Activated gamma-delta T cell treated with Interleukin-2 at 50 U/mL for 16 hours (primary cell): Measurements from ENCODE around the gene ACVR1C.
"Not testable (repeated sequence)": the region's sequence is repeated elsewhere in the genome, so short reads cannot be mapped to it uniquely, and the experiment has no call there.

ENCODE experiments used
- DNase-seq: peaks from one replicate; pipeline ENCODE4 v3.0.0-alpha.2; 2020

The ACVR1C gene

GRCh38 chr2:157572725-157573124 is 55.9 kb downstream of the ACVR1C start:
- no peak for DNase-seq

DNA sequence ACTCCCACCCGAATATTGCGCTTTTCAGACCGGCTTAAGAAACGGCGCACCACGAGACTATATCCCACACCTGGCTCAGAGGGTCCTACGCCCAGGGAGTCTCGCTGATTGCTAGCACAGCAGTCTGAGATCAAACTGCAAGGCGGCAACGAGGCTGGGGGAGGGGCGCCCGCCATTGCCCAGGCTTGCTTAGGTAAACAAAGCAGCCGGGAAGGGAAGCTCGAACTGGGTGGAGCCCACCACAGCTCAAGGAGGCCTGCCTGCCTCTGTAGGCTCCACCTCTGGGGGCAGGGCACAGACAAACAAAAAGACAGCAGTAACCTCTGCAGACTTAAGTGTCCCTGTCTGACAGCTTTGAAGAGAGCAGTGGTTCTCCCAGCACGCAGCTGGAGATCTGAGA is 62.0 kb downstream of the ACVR1C start:
- not testable (repeated sequence) for DNase-seq

- DNase-seq = not testable (repeated sequence)
Measured at GRCh38 chr2:157566113-157566512, 62.6 kb downstream of the ACVR1C start.

DNA sequence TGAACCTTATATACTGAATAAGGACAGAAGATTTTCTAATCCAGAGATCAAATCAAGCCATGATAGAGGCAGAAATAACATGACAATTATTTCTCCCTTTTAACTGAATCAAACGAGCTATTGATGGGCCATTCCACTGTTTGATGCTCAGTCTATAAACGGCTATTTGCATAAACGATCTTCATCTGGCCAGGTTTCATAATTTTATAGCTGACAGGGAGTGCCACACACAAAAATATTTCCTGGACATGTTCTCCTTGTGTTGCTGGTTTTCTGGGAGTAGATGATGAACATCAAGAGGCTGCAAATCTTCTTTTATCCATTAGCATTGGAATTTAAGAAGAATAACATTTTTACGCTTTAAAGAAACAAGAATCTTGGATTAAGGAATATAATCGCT is 63.1 kb downstream of the ACVR1C start:
- no peak for DNase-seq

GRCh38 chr2:157559890-157560289 is 68.8 kb downstream of the ACVR1C start:
- no peak for DNase-seq

- DNase-seq = no peak
Measured at GRCh38 chr2:157559461-157559860, 69.2 kb downstream of the ACVR1C start.

GRCh38 chr2:157559061-157559460 is 69.6 kb downstream of the ACVR1C start:
- DNase-seq = no peak

- no peak for DNase-seq
Measured at GRCh38 chr2:157557770-157558169, 70.9 kb downstream of the ACVR1C start.

DNA sequence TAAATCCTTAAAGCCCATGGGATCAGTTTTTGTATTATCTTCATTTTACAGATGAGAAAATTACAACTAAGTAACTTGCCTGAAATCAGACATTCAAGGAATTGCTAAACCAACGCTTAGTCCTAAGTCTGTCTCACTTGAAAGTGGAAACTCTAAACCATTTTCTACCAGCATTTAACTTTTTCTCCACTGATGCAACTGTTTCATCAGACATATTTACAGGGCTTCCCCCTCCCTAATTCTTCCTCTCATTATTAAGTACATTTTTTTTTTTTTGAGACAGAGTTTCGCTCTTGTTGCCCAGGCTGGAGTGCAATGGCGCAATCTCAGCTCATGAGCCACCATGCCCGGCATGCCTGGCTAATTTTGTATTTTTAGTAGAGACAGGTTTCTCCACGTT is 88.6 kb downstream of the ACVR1C start:
- DNase-seq = no peak

- no peak for DNase-seq
Measured at GRCh38 chr2:157538064-157538463, 90.6 kb downstream of the ACVR1C start.

DNA sequence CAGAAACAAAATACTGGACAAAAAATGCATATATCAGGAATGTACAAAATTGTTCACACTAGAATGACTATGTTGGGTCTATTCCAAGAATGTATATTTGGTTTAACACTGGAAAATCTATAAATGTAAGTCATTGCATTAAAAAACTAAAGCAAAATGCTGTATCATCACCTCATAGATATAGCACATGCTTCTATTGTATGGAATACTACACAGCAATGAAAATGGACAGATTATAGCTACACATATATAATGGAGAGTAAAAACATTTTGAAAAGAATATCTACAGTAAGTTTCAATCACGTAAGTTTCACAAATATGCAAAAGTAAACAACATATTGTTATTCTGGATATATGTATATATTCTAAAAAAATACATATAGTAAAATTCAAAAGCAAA is 91.8 kb downstream of the ACVR1C start:
- no peak for DNase-seq

GRCh38 chr2:157528963-157529751 is 99.5 kb downstream of the ACVR1C start:
- DNase-seq = no peak

GRCh38 chr2:157526070-157526469 is 102.6 kb downstream of the ACVR1C start:
- no peak for DNase-seq

- DNase-seq = no peak
Measured at GRCh38 chr2:157523270-157524247, 105.1 kb downstream of the ACVR1C start.

GRCh38 chr2:157514966-157515365 is 113.7 kb downstream of the ACVR1C start:
- DNase-seq = not testable (repeated sequence)

DNA sequence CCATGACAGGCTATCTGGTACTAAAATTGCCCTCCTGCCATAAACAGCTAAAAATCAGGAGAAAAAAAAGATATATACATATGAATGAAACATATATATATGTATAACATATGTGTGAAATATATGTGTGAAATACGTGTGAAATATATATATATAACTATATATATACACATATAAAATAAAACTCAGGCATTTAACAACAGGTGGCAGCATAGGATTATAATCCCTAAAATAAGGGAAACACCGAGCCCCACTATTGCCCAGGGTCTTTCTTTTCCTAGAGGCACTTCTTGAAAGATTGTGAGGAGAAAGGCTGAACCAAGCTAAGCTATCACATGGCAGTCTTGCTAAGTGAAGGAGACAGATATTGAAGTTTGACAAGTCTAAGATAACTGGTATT is 118.9 kb downstream of the ACVR1C start:
- no peak for DNase-seq

GRCh38 chr2:157508676-157509075 is 120.0 kb downstream of the ACVR1C start:
- no peak for DNase-seq

- DNase-seq = no peak
Measured at GRCh38 chr2:157506586-157506985, 122.1 kb downstream of the ACVR1C start.

DNA sequence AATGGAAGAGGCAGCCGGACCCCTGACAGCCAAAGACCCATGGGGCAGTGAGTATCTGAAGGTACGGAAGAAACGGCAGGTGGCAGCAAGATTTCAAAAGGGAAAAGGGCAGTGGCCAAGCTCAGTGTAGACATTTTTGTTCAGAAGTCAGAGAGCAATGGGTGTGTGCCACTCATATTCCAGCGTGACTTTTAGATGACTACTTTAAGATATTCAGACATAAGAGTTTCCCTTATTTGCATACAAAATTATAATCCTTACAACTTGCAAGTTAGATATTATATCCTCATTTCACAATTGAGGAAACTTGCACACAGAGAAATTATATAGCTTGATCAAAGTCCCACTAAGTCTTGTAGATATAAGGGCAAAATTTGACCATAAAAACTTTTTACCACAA is 124.0 kb downstream of the ACVR1C start:
- no peak for DNase-seq

- DNase-seq = no peak
Measured at GRCh38 chr2:157501026-157501425, 127.6 kb downstream of the ACVR1C start.

GRCh38 chr2:157500334-157500733 is 128.3 kb downstream of the ACVR1C start:
- no peak for DNase-seq

GRCh38 chr2:157498483-157498882 is 130.2 kb downstream of the ACVR1C start:
- DNase-seq = no peak

GRCh38 chr2:157497638-157498314 is 130.9 kb downstream of the ACVR1C start:
- DNase-seq = no peak
